ENCODE data around the gene PLPPR3.

- TF ChIP-seq CTCF (IDR thresholded peaks at IDR 0.05) (no peak), POLR2A (IDR thresholded peaks at IDR 0.05) (no peak)
These were observed 30.0 kb downstream of the PLPPR3 start for GRCh38 chr19:791567-792305.

Measured in Peyer's patch (tissue), 4 donors.